Fibroblast of mammary gland (primary cell): Measurements from ENCODE around the gene PLIN4.

Experiments
- DNase-seq: peaks from one replicate; pipeline ENCODE4 v3.0.0-alpha.2; 2010; ENCODE audit warnings: low read depth
- H3K4me3 ChIP-seq: 2 replicates; pipeline ENCODE4 v1.5.1; 2011; ENCODE audit warnings: low read depth, mild to moderate bottlenecking, low read length, moderate library complexity; ENCODE audit not compliant: control insufficient read depth
- CTCF ChIP-seq: conservative IDR thresholded peaks from 2 replicates; pipeline ENCODE4 v1.5.1; 2011; ENCODE audit warnings: low read depth, low read length, inconsistent platforms; ENCODE audit not compliant: control insufficient read depth, insufficient read depth

The PLIN4 gene

GRCh38 chr19:4500841-4501591 is 17.3 kb downstream of the PLIN4 start:
- H3K4me3 ChIP-seq = no peak overlapping the region

GRCh38 chr19:4499855-4500254 is 18.4 kb downstream of the PLIN4 start:
- no peak for DNase-seq
- no peak for TF ChIP-seq CTCF
- no peak overlapping the region for H3K4me3 ChIP-seq

More at GRCh38 chr19:4500841-4501591, 17.3 kb downstream of the PLIN4 start:
- TF ChIP-seq CTCF = no peak
- DNase-seq = no peak

GRCh38 chr19:4499318-4499717 is 19.0 kb downstream of the PLIN4 start:
- no peak for TF ChIP-seq CTCF
- DNase-seq = no peak

GRCh38 chr19:4498694-4499093 is 19.6 kb downstream of the PLIN4 start:
- DNase-seq = no peak
- no peak for TF ChIP-seq CTCF
- no peak overlapping the region for H3K4me3 ChIP-seq

More at GRCh38 chr19:4499318-4499717, 19.0 kb downstream of the PLIN4 start:
- H3K4me3 ChIP-seq = no peak overlapping the region

GRCh38 chr19:4497770-4498389 is 20.4 kb downstream of the PLIN4 start:
- no peak overlapping the region for H3K4me3 ChIP-seq
- TF ChIP-seq CTCF = no peak
- no peak for DNase-seq

- no peak overlapping the region for H3K4me3 ChIP-seq
- no peak for TF ChIP-seq CTCF
- no peak for DNase-seq
These were observed 22.0 kb downstream of the PLIN4 start for GRCh38 chr19:4496304-4496703.
